Measurements from ENCODE around the gene PBX4.

DNA sequence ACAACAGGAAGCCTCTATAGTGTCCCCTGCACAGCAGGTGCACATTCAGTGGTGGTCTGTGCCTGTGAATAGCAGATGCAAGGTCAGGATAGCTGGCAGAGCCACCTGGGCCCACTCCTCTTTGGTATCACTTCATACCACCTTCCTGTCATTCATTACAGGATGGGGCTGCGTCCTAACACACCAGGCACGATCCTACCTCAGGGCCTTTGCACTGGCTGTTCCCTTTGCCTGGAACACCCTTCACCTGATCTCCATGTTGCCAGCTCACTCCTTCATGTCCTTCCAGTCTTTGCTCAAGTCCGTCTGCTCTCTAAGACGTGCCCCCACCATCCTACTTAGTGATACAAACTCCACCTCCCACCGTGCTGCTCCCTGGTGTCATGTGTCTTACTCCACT, 14.2 kb upstream of the PBX4 start:
- TF ChIP-seq, protein P1, sequence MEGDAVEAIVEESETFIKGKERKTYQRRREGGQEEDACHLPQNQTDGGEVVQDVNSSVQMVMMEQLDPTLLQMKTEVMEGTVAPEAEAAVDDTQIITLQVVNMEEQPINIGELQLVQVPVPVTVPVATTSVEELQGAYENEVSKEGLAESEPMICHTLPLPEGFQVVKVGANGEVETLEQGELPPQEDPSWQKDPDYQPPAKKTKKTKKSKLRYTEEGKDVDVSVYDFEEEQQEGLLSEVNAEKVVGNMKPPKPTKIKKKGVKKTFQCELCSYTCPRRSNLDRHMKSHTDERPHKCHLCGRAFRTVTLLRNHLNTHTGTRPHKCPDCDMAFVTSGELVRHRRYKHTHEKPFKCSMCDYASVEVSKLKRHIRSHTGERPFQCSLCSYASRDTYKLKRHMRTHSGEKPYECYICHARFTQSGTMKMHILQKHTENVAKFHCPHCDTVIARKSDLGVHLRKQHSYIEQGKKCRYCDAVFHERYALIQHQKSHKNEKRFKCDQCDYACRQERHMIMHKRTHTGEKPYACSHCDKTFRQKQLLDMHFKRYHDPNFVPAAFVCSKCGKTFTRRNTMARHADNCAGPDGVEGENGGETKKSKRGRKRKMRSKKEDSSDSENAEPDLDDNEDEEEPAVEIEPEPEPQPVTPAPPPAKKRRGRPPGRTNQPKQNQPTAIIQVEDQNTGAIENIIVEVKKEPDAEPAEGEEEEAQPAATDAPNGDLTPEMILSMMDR (IDR thresholded peaks at IDR 0.05) = no peak
- TF ChIP-seq POLR2A (IDR thresholded peaks at IDR 0.05) = no peak
